Astrocyte of the cerebellum (primary cell): ENCODE measurements around the gene C22orf39.

ENCODE experiments used
- DNase-seq: peaks from one replicate; pipeline ENCODE4 v3.0.0-alpha.2; 2011; ENCODE audit warnings: low read depth
- H3K4me3 ChIP-seq: 2 replicates; pipeline ENCODE4 v1.5.1; 2011; ENCODE audit warnings: mild to moderate bottlenecking, low read depth, low read length, moderate library complexity
- CTCF ChIP-seq: IDR thresholded peaks from 2 replicates; pipeline ENCODE4 v1.5.1; 2012; ENCODE audit warnings: low read length, low read depth, moderate library complexity, mild to moderate bottlenecking; ENCODE audit errors: missing control alignments
- in situ Hi-C: cut with HindIII; loops from 2 replicates; pipeline ENCODE4 v1.10.0; 2017; ENCODE audit warnings: low sequenced_read_pairs

C22orf39 gene

GRCh38 chr22:19398206-19398605 lies 49.3 kb downstream of the C22orf39 start:
- TF ChIP-seq CTCF = no peak
- no peak overlapping the region for H3K4me3 ChIP-seq
- no peak for DNase-seq
- in situ Hi-C loops = no loop called here

GRCh38 chr22:19397734-19398104 lies 49.8 kb downstream of the C22orf39 start:
- no peak for TF ChIP-seq CTCF
- no peak for DNase-seq
- in situ Hi-C loops = no loop called here
- no peak overlapping the region for H3K4me3 ChIP-seq

GRCh38 chr22:19396934-19397733 lies 50.4 kb downstream of the C22orf39 start:
- in situ Hi-C loops = no loop called here
- H3K4me3 ChIP-seq = no peak overlapping the region
- DNase-seq = no peak
- TF ChIP-seq CTCF = no peak

DNA sequence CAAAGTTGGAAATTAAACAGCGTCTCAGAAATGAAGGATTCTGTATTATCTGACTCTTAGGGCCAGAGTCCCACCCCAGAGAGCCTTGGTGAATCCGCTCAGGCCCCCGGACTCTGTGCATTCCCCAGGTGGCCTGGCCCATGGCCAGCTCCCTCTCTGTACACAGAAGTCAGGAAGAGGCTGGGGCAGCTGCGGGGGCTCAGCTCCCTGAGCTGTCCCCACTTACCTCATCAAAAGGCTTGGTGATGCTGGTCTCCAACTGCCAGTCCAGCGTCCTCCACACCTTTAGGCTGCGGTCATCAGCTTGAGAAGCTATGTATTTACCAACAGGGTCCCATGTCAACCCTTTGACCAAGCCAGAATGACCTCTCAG lies 51.0 kb downstream of the C22orf39 start:
- in situ Hi-C loops = no loop called here
- no peak for TF ChIP-seq CTCF
- no peak overlapping the region for H3K4me3 ChIP-seq
- no peak for DNase-seq

GRCh38 chr22:19395276-19395675 lies 52.2 kb downstream of the C22orf39 start:
- in situ Hi-C loops = no loop called here

GRCh38 chr22:19394274-19395050 lies 53.0 kb downstream of the C22orf39 start:
- H3K4me3 ChIP-seq = no peak overlapping the region
- no peak for DNase-seq
- in situ Hi-C loops = no loop called here
- no peak for TF ChIP-seq CTCF

More at GRCh38 chr22:19395276-19395675, 52.2 kb downstream of the C22orf39 start:
- DNase-seq = no peak
- no peak overlapping the region for H3K4me3 ChIP-seq
- TF ChIP-seq CTCF = no peak
